GM23338 (cell line): Measurements from ENCODE around the gene MTMR3. TPM values are rescaled to one million over a fixed set of nuclear protein-coding genes. Genes with fewer than 3 reads are reported as not detected.

ENCODE experiments used
- ATAC-seq: fragments of 200-7000 bp; cut with Tn5 transposase; 3 replicates; pipeline ENCODE4 v1.9.1; 2020
- DNase-seq: peaks from one replicate; pipeline ENCODE4 v3.0.0-alpha.2; 2015; ENCODE audit warnings: low spot score
- H2AFZ ChIP-seq: fragments of 200-600 bp; sonication (generic); 2 replicates; pipeline ENCODE4 v1.8.0; 2016; ENCODE audit warnings: antibody characterized with exemption, mild to moderate bottlenecking, moderate library complexity
- H3F3A ChIP-seq: fragments of 200-600 bp; sonication (generic); replicated peaks from 2 replicates; pipeline ENCODE4 v1.8.0; 2017; ENCODE audit warnings: antibody characterized with exemption, mixed run types, low read depth
- H3K27ac ChIP-seq: fragments of 200-600 bp; sonication (generic); 2 replicates; pipeline ENCODE4 v1.6.1; 2016; ENCODE audit warnings: low read depth
- H3K27me3 ChIP-seq: fragments of 200-600 bp; sonication (generic); 2 replicates; pipeline ENCODE4 v1.8.0; 2016; ENCODE audit warnings: mild to moderate bottlenecking, mixed run types, moderate library complexity; ENCODE audit not compliant: insufficient read depth
- H3K36me3 ChIP-seq: fragments of 200-600 bp; sonication (generic); 2 replicates; pipeline ENCODE4 v1.8.0; 2016; ENCODE audit warnings: mild to moderate bottlenecking; ENCODE audit not compliant: insufficient read depth
- H3K4me1 ChIP-seq: fragments of 200-600 bp; sonication (generic); 2 replicates; pipeline ENCODE4 v1.8.0; 2016; ENCODE audit warnings: mild to moderate bottlenecking, moderate library complexity; ENCODE audit not compliant: insufficient read depth
- H3K4me2 ChIP-seq: fragments of 200-600 bp; sonication (generic); 2 replicates; pipeline ENCODE4 v1.7.1; 2017; ENCODE audit warnings: mixed run types
- H3K4me3 ChIP-seq: fragments of 200-600 bp; sonication (generic); 2 replicates; pipeline ENCODE4 v1.6.1; 2016; ENCODE audit warnings: mixed run types
- H3K79me2 ChIP-seq: fragments of 200-600 bp; sonication (generic); replicated peaks from 2 replicates; pipeline ENCODE4 v1.8.0; 2017; ENCODE audit warnings: mild to moderate bottlenecking; ENCODE audit not compliant: insufficient read depth
- H3K9me2 ChIP-seq: fragments of 200-600 bp; sonication (generic); 2 replicates; pipeline ENCODE4 v1.8.0; 2017; ENCODE audit not compliant: insufficient read depth
- H4K20me1 ChIP-seq: fragments of 200-600 bp; sonication (generic); replicated peaks from 2 replicates; pipeline ENCODE4 v1.8.0; 2017; ENCODE audit warnings: mild to moderate bottlenecking; ENCODE audit not compliant: insufficient read depth
- H3K27ac Mint-ChIP-seq: 2 replicates; pipeline ENCODE4 v1.8.0; 2020; ENCODE audit warnings: inconsistent platforms, mild to moderate bottlenecking, moderate library complexity, mixed read lengths
- H3K27me3 Mint-ChIP-seq: 3 replicates; pipeline ENCODE4 v1.8.0; 2022; ENCODE audit warnings: low read depth, mild to moderate bottlenecking, moderate library complexity, mixed read lengths, inconsistent platforms; ENCODE audit not compliant: insufficient read depth, poor library complexity
- H3K36me3 Mint-ChIP-seq: 3 replicates; pipeline ENCODE4 v1.8.0; 2021; ENCODE audit warnings: low read depth, mild to moderate bottlenecking, inconsistent platforms, moderate library complexity, mixed read lengths
- H3K4me1 Mint-ChIP-seq: 3 replicates; pipeline ENCODE4 v1.8.0; 2020; ENCODE audit warnings: mild to moderate bottlenecking, inconsistent platforms, mixed read lengths
- H3K4me3 Mint-ChIP-seq: 3 replicates; pipeline ENCODE4 v1.8.0; 2021; ENCODE audit warnings: moderate library complexity, mild to moderate bottlenecking, inconsistent platforms, mixed read lengths
- H3K9me3 Mint-ChIP-seq: 3 replicates; pipeline ENCODE4 v1.8.0; 2020; ENCODE audit warnings: moderate library complexity, mild to moderate bottlenecking, inconsistent platforms, mixed read lengths
- CREB1 ChIP-seq: fragments of 250-450 bp; sonication (Bioruptor Pico); IDR thresholded peaks from 2 replicates; pipeline ENCODE4 v1.5.0; 2020; ENCODE audit warnings: low read depth, mild to moderate bottlenecking, moderate library complexity
- EZH2 ChIP-seq: fragments of 200-600 bp; sonication (generic); IDR thresholded peaks from one replicate; pipeline ENCODE4 v1.8.0; 2017; ENCODE audit warnings: antibody characterized with exemption, mild to moderate bottlenecking, low read depth; ENCODE audit not compliant: unreplicated experiment
- POLR2AphosphoS5 ChIP-seq: IDR thresholded peaks from 2 replicates; pipeline ENCODE4 v1.6.1; 2016; ENCODE audit warnings: antibody characterized with exemption, low read depth
- polyA plus RNA-seq: library from polyadenylated mRNA; unstranded; fragments of >200 nt; fragmentation: Nextera tagmentation; extraction: Ambion mirVana; gene quantifications from 2 replicates; pipeline ENCODE4 v1.2.1, GENCODE V29; 2016
- total RNA-seq: library from RNA; depleted of rRNA; stranded (reverse); fragments of >200 nt; shearing (Covaris generic); gene quantifications from 2 replicates; pipeline ENCODE4 v1.2.3, GENCODE V29; 2014
- TF ChIP-seq, protein P1 (sequence below): fragments of 250-450 bp; sonication (Bioruptor Pico); IDR thresholded peaks from 2 replicates; pipeline ENCODE4 v1.5.0; 2020; ENCODE audit warnings: mild to moderate bottlenecking, moderate library complexity
- TF ChIP-seq, protein P2 (sequence below): IDR thresholded peaks from 2 replicates; pipeline ENCODE4 v1.6.1; 2016; ENCODE audit warnings: antibody characterized with exemption

MTMR3 gene
- total and polyA plus RNA-seq, 2 experiments from 2014 or later = 5.2 to 27.4 TPM

DNA sequence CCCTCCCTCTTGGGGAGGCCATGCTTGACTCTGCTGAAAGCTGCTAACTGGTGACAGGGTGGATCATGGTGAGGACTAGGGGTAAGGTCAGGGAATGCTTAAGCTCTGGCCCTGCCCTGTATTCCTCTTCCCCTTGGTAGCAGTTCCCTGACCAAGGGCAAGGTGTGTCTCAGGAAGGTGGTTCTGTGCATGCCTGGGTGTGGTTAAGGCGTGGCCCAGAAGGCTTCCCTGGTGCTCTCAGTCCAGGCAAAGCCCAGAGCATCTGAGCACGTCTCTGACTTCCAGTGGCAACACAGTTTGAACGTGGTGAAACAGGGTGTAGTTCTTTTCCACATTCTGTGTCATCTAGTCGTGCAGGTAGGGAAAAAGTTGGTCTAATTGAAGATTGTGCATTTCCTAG is 144.2 kb downstream of the MTMR3 start (continued):
- TF ChIP-seq, protein P1, sequence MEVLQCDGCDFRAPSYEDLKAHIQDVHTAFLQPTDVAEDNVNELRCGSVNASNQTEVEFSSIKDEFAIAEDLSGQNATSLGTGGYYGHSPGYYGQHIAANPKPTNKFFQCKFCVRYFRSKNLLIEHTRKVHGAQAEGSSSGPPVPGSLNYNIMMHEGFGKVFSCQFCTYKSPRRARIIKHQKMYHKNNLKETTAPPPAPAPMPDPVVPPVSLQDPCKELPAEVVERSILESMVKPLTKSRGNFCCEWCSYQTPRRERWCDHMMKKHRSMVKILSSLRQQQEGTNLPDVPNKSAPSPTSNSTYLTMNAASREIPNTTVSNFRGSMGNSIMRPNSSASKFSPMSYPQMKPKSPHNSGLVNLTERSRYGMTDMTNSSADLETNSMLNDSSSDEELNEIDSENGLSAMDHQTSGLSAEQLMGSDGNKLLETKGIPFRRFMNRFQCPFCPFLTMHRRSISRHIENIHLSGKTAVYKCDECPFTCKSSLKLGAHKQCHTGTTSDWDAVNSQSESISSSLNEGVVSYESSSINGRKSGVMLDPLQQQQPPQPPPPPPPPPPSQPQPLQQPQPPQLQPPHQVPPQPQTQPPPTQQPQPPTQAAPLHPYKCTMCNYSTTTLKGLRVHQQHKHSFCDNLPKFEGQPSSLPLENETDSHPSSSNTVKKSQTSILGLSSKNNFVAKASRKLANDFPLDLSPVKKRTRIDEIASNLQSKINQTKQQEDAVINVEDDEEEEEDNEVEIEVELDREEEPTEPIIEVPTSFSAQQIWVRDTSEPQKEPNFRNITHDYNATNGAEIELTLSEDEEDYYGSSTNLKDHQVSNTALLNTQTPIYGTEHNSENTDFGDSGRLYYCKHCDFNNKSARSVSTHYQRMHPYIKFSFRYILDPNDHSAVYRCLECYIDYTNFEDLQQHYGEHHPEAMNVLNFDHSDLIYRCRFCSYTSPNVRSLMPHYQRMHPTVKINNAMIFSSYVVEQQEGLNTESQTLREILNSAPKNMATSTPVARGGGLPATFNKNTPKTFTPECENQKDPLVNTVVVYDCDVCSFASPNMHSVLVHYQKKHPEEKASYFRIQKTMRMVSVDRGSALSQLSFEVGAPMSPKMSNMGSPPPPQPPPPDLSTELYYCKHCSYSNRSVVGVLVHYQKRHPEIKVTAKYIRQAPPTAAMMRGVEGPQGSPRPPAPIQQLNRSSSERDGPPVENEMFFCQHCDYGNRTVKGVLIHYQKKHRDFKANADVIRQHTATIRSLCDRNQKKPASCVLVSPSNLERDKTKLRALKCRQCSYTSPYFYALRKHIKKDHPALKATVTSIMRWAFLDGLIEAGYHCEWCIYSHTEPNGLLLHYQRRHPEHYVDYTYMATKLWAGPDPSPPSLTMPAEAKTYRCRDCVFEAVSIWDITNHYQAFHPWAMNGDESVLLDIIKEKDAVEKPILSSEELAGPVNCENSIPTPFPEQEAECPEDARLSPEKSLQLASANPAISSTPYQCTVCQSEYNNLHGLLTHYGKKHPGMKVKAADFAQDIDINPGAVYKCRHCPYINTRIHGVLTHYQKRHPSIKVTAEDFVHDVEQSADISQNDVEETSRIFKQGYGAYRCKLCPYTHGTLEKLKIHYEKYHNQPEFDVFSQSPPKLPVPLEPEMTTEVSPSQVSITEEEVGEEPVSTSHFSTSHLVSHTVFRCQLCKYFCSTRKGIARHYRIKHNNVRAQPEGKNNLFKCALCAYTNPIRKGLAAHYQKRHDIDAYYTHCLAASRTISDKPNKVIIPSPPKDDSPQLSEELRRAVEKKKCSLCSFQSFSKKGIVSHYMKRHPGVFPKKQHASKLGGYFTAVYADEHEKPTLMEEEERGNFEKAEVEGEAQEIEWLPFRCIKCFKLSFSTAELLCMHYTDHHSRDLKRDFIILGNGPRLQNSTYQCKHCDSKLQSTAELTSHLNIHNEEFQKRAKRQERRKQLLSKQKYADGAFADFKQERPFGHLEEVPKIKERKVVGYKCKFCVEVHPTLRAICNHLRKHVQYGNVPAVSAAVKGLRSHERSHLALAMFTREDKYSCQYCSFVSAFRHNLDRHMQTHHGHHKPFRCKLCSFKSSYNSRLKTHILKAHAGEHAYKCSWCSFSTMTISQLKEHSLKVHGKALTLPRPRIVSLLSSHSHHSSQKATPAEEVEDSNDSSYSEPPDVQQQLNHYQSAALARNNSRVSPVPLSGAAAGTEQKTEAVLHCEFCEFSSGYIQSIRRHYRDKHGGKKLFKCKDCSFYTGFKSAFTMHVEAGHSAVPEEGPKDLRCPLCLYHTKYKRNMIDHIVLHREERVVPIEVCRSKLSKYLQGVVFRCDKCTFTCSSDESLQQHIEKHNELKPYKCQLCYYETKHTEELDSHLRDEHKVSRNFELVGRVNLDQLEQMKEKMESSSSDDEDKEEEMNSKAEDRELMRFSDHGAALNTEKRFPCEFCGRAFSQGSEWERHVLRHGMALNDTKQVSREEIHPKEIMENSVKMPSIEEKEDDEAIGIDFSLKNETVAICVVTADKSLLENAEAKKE = no peak
- TF ChIP-seq CREB1 (CRISPR knock-in tag) = no peak
- TF ChIP-seq POLR2AphosphoS5 = no peak

GRCh38 chr22:30027791-30028190 is 144.8 kb downstream of the MTMR3 start:
- Histone ChIP-seq H3K4me2 (no peak overlapping the region), H3F3A (no peaks in the 10 kb centered on the region), H3K36me3 (peaks cover 13% of the 10 kb centered on the region; the same call in 1 of the 2 replicates), H3K4me1 (no peaks in the 10 kb centered on the region), H3K9me2 (no peaks in the 10 kb centered on the region), H2AFZ (no peak overlapping the region), H4K20me1 (0 out of 2 replicates have a peak, but pooled peaks cover 6% of the 10 kb centered on the region), H3K79me2 (no peaks in the 10 kb centered on the region), H3K4me3 (no peak overlapping the region), H3K27me3 (no peaks in the 10 kb centered on the region), H3K27ac (no peak overlapping the region)
- DNase-seq (no peak), ATAC-seq (no peak)
- no peaks in the 10 kb centered on the region for H3K9me3 Mint-ChIP-seq
- H3K4me3 Mint-ChIP-seq = no peak overlapping the region
- H3K36me3 Mint-ChIP-seq = peaks cover 18% of the 10 kb centered on the region
- peaks cover 6% of the 10 kb centered on the region for H3K27me3 Mint-ChIP-seq
- H3K27ac Mint-ChIP-seq = no peak overlapping the region; the same call in 1 of the 2 replicates
- H3K4me1 Mint-ChIP-seq = no peaks in the 10 kb centered on the region
- TF ChIP-seq, protein P2, sequence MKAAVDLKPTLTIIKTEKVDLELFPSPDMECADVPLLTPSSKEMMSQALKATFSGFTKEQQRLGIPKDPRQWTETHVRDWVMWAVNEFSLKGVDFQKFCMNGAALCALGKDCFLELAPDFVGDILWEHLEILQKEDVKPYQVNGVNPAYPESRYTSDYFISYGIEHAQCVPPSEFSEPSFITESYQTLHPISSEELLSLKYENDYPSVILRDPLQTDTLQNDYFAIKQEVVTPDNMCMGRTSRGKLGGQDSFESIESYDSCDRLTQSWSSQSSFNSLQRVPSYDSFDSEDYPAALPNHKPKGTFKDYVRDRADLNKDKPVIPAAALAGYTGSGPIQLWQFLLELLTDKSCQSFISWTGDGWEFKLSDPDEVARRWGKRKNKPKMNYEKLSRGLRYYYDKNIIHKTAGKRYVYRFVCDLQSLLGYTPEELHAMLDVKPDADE = no peak
- TF ChIP-seq EZH2 (no peak), POLR2AphosphoS5 (no peak)
- TF ChIP-seq, protein P1 = no peak
